Measurements from ENCODE around the gene THRB.

DNA sequence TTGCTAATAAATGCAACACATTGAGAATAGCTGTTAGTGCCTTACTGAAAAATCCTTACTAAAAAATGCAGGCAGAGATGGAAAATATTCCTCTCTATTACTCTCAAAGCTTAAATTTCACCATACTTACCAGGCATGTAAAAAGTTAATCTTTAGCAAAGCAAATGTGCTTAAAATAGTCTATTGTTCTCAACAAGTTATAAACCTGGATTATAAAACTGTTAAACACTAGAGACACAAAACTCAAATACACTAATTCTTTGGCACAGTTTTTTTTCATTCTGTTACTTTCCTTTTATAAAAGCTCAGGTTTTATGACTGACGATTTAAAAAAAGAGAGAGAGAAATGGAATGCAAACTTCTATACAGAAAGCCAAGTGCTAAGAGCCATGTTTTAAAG is 119.8 kb downstream of the THRB start:
- TF ChIP-seq, protein P1, sequence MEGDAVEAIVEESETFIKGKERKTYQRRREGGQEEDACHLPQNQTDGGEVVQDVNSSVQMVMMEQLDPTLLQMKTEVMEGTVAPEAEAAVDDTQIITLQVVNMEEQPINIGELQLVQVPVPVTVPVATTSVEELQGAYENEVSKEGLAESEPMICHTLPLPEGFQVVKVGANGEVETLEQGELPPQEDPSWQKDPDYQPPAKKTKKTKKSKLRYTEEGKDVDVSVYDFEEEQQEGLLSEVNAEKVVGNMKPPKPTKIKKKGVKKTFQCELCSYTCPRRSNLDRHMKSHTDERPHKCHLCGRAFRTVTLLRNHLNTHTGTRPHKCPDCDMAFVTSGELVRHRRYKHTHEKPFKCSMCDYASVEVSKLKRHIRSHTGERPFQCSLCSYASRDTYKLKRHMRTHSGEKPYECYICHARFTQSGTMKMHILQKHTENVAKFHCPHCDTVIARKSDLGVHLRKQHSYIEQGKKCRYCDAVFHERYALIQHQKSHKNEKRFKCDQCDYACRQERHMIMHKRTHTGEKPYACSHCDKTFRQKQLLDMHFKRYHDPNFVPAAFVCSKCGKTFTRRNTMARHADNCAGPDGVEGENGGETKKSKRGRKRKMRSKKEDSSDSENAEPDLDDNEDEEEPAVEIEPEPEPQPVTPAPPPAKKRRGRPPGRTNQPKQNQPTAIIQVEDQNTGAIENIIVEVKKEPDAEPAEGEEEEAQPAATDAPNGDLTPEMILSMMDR (IDR thresholded peaks at IDR 0.05), result no peak
- TF ChIP-seq POLR2A (IDR thresholded peaks at IDR 0.05), result no peak

All from esophagus squamous epithelium (tissue), 4 donors.